Fibroblast of lung (primary cell): Measurements from ENCODE around the gene KCTD18.

Experiments used
- EZH2 ChIP-seq: IDR thresholded peaks from 2 replicates; pipeline ENCODE4 v1.5.1; 2012; ENCODE audit warnings: low read length, control low read depth, mild to moderate bottlenecking; ENCODE audit errors: missing control alignments
- TF ChIP-seq, protein P1 (sequence below), 2 donors: IDR thresholded peaks in 1 of 2; conservative IDR thresholded peaks in 1 of 2; 1 replicate in 1 of 2; 2 replicates in 1 of 2; pipeline ENCODE4 v1.5.1; 2011 to 2012; ENCODE audit warnings: low read length in 2 of 2, control low read depth in 1 of 2, inconsistent platforms in 1 of 2, low read depth in 1 of 2, mild to moderate bottlenecking in 1 of 2

DNA sequence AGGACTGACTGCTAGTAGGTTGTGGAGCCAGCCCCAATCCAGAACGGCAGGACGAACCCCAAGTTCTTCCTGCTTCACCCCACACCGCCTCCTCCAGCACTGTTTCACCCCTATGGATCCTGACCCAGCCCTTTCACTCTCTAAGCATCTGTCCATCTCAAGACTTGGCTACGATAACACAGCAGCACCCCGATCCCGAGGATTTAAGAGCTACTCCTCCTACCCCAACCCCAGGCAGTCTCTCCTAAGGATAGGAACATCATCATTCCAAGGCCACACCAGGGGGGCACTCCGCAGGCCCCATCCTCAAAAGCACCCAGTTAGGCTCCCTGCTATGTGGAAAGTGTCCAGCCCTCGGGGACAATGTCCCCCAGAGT lies 645 bp downstream of the KCTD18 start:
- TF ChIP-seq, protein P1, sequence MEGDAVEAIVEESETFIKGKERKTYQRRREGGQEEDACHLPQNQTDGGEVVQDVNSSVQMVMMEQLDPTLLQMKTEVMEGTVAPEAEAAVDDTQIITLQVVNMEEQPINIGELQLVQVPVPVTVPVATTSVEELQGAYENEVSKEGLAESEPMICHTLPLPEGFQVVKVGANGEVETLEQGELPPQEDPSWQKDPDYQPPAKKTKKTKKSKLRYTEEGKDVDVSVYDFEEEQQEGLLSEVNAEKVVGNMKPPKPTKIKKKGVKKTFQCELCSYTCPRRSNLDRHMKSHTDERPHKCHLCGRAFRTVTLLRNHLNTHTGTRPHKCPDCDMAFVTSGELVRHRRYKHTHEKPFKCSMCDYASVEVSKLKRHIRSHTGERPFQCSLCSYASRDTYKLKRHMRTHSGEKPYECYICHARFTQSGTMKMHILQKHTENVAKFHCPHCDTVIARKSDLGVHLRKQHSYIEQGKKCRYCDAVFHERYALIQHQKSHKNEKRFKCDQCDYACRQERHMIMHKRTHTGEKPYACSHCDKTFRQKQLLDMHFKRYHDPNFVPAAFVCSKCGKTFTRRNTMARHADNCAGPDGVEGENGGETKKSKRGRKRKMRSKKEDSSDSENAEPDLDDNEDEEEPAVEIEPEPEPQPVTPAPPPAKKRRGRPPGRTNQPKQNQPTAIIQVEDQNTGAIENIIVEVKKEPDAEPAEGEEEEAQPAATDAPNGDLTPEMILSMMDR (conservative IDR thresholded peaks at IDR 0.05 in 1 of 2, IDR thresholded peaks at IDR 0.05 in 1 of 2; ENCODE audit: low read depth in 1 of 2, low read length in 2 of 2): no peak
- TF ChIP-seq EZH2: no peak
